Measurements from ENCODE around the gene ATOSA.

DNA sequence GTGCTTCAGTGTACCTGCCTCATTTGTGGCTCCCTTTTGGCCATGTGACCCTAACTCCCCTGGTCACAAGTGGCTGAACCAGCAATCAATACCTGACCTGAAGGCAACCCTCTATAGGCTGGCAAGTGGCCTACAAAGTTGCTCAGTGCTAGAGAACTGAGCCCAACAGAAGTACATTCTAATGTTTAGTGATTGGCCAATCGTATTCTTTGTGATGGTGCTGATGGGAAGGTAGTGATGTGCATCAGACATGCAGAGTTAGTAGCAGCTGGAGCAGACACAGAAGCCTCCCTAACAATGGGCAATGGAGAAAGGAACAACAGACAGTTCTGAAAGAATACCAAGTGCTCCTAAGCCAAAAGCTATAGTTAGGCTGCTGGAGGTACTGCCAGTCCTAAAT is 10.4 kb upstream of the ATOSA start:
- TF ChIP-seq POLR2AphosphoS5 (IDR thresholded peaks at IDR 0.05; ENCODE audit: low read depth, low read length) (no peak), TAF1 (IDR thresholded peaks at IDR 0.05; ENCODE audit: low read depth, low read length) (no peak), POLR2A (IDR thresholded peaks at IDR 0.05; ENCODE audit: low read depth, low read length) (no peak), POU2F2 (IDR thresholded peaks at IDR 0.05; ENCODE audit: low read depth, low read length) (no peak)
